Stimulated activated CD8-positive, alpha-beta memory T cell treated with anti-CD3 and anti-CD28 coated beads, Interleukin-15, amount 100 ng/mL, for 24 hours (primary cell): ENCODE results near the gene SPIRE1.
"Not testable (repeated sequence)": the region's sequence is repeated elsewhere in the genome, so short reads cannot be mapped to it uniquely, and the experiment has no call there.

ENCODE experiments used
- DNase-seq: peaks from one replicate; pipeline ENCODE4 v3.0.0-alpha.2; 2020; ENCODE audit warnings: low read depth

The SPIRE1 gene

DNA sequence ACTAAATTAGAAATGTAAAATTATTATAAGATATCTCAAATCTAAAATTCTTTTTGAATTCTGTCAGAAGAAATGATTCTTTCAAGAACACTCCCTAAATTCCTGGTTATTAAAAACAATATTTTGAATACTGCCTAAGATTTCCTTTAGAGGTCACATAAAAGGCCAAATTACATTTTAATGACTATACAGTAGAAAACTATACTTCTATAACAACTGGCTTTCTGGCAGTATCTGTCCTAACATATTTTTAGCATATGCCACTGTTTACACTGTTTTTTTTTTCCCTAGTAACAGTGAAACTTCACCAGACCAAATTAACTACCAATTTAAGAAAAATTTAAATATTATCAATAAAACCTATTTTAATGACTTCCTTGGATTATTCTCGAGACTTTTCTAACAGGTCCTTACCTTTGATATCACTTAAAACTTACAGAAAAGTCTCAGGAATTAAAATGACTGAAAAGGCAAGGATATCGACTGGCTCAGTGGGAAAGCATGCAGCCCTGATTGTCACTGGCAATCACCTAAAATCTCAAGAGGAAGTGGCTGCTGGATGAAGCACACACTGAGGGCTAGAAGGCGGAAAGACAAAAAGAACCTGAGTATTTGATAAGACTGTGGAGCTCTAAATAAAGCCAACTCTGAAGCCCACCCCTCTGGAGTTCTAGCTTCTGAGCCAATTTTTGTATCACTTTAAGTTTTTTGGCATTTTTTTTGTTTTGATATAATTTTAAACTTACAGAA is 59.6 kb downstream of the SPIRE1 start:
- DNase-seq = no peak

DNA sequence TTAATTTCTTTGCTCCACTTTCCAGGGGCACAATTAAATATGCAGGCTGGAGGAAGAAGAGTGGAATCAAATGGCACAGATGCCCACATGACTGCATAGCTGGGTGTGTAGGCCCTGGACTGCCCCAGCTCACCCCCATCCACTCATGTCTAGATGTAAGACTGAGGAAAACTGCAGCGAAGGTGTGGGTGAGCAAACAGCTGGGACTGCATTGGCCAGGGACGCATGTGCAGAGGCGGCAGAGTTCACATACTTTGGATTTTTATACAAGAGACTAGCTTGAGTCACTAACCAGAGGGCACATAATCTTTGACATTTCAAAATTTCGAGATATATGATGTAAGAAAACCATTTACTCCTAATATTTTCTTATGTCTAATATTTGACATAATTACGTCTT is 60.1 kb downstream of the SPIRE1 start:
- DNase-seq = no peak

DNA sequence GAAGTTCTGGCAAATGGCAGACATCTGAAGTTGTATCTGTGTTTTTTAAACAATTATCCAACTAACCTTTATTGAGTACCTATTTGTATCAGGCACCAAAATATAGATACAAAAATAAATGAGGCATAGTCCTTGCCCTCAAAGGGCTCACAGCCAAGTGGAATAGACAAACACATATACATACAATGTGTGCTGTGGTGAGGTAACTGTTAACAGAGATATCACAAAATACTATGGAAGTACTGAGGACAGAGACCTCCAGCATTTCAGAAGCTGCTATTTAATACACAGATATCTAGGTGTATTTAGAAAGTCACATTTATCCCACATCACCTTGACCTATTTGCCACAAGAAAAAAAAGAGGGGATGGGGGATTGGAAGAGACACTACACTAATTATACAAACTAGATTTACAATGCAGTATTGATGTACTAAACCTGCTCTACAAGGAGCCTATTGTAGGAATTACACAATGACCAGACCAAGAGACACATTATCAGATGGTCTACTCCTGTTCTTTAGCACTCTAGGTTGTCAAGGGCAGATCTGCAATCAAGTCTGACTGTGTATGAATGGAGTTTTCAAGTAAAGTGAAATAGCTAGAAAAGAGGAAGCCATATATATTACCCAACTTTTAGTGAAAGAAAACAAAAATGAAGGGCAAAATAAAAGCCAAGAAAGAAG is 62.2 kb downstream of the SPIRE1 start:
- no peak for DNase-seq

DNA sequence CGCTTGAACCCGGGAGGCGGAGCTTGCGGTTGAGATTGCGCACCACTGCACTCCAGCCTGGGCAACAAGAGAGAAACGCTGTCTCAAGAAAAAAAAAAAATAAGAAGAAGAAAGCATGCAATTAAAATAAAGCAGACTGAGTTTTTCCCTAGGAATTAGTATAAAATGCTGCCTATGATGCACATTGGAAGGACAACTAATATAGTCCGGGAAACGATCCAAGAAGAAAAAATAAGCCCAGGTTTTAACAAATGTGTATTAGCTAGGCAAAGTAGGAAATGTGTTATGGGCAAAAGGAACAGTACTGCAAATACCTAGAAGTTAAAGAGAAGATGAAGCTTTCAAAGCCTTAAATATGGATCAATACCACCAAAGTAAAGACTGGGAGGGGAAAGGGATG is 64.0 kb downstream of the SPIRE1 start:
- DNase-seq = no peak

DNA sequence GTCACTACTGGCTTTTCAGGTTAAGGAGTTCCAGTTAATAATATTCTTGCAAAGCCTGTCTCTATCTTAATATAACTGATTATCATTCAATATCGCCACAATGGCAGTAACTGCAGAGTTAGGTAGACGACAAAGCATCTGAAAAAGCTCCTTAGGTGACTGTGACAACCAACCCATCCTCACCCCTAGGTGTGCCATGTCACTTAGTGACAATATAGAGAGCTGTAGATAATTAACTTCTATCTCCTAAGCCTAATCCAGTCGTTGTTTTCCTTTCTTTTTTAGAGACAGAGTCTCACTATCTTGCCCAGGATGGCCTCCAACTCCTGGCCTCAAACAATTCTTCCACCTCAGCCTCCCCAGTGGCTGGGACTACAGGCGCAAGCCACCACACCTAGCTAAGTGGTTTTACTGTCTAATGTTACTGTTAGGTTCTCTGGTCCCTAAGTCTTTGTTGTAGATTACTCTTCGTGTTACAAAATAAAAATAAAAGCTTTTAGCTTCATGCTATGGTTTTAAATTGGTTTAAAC is 65.2 kb downstream of the SPIRE1 start:
- DNase-seq = no peak

DNA sequence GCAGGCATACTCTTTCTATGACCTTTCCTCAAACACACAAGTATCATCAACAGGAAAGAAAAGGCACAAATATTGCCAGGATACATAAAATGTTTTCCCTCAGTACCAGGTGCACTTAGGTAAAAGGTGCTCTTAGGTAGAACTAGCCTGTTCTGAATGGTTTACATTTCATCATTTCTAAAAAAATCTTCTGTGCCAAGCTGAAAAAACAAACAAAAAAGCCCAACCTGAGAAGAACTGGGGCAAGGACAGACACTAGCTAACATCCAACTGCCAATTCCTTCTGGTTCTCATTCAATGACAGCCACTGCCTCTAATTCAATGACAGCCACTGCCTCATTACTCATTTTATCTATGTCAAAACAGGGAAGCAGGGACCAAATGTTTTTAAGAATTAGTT is 68.5 kb downstream of the SPIRE1 start:
- no peak for DNase-seq

DNA sequence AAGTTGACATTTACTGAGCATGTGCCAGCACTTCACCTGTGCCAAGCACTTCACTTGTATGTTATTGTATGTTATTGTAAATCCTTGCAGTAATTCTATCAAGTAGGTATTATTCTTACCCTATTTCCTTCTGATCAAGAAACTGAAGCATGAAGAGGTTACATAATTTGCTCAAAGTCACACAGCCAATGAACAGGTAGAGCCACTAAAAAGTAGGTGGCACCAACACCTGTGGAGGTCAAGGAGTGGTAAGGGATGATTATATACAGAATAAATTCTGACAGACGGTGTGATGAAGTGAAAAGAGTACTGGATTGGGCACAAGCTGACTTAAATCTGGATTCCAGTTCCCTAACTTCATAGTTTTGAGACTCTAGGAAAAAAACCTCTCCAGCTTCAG is 71.0 kb downstream of the SPIRE1 start:
- DNase-seq = no peak

DNA sequence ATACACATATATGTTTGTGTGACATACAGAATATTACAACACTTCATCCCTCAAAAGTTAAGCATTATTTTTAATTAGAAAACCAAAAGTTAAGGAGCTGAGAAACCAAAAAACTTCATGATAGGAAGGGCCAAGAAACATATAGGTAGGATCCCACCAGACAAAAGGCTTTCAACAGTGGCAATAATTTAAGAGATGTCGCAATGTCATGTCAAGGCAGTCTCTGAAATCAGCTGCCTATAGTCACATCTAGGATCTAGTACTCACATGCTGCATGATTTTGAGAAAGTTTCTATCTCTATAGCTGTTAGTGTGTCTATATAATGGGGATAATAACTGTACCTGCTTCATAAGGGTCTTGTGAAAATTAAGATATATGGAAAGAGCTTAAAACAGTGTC is 72.7 kb downstream of the SPIRE1 start:
- DNase-seq = no peak

DNA sequence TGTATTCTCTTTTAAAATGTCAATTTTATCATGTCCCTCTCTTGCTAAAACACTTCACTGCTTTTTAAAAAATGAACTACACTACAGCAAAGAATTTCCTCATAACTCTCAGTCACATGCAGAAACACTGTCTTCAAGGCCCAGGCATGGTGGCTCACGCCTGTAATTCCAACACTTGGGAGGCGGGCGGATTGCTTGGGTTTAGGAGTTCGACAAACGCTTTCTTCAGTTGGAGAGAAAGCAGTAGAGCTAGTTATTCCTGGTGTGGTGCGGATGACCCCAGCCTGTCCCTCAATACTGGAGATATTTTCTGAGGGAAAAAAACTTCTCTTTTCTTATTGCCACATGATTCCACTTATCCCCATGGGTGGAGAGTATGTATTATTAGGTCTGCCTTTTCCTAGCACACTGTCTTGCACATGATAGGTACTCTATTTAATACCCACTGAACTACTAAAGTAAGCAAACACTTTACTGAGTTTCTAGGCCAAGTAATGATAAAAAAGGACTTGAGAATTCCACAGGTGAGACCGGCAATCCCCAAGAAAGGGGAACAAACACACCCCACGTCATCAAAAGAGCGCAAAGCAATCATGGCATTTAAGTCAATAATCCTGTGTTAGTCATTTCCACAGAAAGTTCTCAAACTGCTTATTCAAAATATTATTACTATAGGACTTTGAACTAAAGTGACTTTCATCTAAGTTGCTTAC is 77.1 kb downstream of the SPIRE1 start:
- DNase-seq = no peak

DNA sequence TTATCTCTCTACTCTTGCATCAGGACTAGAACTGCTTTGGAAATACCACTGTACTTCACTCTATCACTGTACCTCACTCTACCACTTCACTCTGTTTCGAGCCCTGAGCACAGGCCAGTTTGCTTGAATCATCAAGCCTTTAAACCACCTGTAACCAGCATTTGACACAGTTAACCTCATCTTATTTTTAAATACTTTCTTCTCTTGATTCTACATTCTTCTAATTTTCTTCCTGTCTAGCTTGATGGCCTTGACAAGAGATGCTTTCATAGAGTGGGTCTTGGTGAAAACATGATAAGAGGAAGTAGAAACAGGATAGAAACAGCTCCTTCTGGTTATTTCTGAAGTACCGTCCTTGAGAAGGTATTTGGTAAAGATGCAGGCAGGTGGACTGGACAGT is 78.1 kb downstream of the SPIRE1 start:
- no peak for DNase-seq

DNA sequence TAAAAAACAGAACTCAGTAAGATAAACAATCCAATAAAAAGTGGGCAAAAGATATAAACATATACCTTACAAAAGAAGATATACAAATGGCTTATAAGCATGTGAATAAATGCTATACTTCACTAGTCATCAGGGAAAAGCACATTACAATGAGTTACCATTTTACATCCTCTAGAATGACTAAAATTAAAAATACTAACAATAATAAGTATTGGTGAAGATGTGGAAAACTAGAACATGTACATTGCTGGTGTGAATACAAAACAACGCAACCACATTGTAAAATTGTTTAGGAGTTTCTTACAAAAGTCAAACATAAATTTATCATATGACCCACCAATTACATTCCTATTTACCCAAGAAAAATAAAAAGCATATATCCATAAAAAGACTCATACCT is 80.1 kb downstream of the SPIRE1 start:
- no peak for DNase-seq

DNA sequence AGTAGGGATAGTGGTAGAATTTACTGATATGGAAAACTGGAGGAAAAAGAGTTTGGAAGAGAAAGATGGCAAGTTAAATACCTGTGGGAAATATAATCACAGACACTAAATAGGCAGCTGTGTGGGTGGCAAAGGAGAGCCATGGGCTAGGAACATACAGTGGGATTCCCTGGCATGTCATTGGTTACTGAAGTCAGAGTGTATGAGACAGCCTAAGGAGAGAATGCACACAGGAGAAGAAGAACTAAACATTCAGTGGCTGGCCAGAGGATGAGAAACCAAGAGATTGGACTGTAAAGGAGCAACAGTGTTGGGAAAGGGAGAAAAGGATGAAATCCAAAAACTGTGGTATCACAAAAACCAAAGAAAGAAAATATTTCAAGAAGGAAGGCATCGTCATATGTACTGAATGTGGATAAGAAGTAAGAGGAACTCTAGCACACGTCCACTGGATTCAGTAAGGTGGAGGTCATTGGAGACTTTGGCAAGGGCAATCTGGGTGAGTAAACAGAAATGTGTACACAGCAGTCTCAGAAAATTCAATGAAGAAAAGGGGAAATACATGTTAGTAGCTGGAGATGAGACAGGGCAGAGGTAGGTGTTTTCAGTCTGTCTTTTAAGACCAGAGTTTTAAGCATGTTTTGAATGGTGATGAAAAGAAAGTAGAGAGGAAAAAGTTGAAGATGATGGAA is 83.3 kb downstream of the SPIRE1 start:
- no peak for DNase-seq

DNA sequence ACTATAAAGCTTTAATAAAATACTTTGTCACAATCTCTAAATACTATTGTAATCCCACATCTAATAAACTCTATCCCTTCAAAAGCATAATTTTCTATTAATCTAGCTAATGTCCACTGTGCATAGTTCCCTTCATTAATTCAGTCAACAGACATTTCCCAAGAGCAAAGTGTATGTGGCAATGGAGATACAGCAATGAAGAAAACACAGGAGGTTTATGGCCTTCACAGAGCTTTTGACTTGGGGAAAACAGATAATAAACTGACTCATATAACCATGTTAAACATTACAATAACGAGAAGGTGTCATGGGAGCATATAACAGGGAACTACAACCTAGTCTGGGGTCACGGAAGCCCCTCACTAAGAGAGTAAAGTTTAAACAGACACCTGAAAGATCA is 86.3 kb downstream of the SPIRE1 start:
- no peak for DNase-seq

DNA sequence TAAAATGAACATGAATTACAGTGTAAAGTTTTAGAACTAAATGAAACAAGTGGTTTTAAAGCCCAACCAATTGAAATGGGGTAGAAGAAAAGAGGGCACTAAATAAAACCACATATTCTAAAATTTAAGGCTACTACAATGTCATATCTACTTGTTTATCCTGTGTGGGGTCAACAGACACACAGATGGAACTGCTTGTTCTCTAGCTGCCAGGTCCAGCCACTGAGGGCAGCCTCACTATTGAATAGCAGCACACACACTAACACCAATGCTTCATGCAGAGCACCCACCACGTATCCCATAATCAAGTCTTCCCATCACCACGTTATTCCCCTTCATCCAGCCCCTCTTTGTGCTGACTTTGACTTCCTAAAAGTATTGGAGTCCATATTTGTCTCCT is 88.1 kb downstream of the SPIRE1 start:
- DNase-seq = no peak

DNA sequence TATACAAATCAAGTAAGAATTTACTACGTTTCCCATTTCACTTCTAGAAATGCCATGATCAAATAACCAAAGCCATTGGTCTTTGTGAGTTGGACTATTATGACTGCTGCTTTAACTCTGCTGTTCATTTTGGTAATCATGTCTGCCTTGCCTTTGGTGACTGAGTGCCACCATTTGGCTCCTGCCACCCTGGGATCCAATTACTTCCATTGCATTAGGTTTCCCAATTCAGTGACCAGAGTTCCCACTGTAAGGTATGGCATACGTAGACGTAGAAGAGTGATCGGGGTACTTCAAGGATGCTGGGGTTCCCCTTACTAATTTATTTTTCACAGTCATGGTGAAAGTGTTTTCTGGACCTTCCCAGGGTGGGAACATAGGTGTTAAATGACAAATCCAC is 90.1 kb downstream of the SPIRE1 start:
- DNase-seq = no peak

DNA sequence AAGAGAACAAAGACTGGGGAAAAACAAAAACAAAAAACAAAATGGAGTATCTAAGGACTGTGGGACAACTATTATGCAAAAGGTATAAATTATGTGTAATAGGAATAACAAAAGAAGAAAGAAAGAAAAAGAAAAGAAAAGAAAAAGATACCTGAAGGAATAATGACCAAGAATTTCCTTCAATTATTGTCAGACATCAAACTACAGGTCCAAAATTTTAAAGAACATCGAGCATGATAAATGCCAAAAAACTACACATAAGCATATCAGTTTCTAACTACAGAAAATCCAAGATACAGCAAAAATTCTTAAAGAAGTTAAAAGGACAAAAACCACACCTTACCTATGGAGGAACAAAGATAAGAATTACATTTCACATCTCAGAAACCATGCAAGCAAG is 93.0 kb downstream of the SPIRE1 start:
- DNase-seq = no peak

DNA sequence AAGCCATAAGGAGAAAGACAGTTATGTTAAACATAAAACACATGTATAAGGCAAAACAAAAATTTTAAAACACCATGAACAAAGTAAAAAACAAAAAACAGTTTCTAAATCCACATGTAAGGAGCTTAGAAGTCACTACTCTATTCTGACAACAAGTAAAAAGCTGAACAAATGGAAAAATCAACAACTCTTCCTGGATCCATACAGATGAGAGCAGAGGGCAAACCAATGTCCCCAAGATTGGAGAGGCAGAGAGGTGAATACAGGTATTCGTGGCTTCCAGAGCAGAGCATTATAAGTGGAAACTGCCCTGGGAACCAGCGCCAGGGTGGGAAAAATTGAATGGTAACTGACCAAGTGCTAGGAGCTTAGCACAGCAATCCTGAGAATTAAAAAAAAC is 93.5 kb downstream of the SPIRE1 start:
- DNase-seq = no peak

DNA sequence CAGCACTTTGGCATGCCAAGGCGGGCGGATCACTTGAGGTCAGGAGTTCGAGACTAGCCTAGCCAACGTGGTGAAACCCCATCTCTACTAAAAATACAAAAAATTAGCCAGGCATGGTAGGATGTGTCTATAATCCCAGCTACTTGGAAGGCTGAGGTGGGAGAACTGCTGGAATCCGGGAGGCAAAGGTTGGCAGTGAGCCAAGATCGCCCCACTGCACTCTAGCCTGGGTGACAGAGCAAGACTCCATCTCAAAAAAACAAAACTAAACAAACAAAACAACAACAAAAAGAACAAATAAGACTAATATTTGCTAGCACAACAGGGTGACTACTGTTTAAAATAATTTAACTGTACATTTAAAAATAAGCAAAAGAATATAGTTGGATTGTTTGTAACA is 97.3 kb downstream of the SPIRE1 start:
- not testable (repeated sequence) for DNase-seq

DNA sequence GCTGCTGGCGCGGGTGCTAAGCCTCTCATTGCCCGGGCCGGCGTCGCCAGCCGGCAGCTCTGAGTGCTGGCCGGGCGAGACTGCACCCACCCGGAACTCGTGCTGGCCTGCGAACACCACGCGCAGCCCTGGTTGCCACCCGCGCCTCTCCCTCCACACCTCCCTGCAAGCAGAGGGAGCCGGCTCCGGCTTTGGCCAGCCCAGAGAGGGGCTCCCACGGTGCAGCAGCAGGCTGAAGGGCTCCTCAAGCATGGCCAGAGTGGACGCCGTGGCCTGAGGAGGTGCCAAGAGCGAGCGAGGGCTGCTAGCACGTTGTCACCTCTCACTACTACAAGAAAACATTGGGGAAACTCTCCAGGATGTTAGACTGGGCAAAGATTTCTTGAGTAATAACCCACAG is 98.6 kb downstream of the SPIRE1 start:
- DNase-seq = no peak

DNA sequence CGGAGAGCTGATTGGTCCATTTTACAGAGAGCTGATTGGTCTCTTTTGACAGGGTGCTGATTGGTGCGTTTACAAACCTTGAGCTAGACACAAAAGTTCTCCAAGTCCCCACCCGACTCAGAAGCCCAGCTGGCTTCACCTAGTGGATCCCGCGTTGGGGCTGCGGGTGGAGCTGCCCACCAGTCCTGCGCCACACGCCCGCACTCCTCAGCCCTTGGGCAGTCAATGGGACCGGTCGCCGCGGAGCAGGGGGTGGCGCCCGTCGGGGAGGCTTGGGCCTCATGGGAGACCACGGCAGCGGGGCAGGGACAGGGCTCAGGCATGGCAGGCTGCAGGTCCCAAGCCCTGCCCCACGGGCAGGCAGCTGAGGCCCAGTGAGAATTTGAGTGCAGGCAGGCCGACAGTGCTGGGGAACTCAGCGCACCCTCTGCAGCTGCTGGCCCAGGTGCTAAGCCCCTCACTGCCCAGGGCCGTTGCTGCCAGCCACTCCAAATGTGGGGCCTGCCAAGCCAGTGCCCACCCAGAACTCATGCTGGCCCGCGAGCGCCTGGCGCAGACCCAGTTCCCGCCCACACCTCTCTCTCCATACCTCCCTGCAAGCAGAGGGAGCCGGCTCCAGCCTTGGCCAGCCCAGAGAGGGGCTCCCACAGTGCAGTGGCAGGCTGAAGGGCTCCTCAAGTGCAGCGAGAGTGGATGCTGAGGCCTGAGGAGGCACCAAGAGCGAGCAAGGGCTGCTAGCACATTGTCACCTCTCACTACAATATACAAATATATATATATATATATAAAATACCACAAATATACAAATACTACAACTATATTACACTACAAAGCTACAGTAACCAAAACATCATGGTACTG is 100.7 kb downstream of the SPIRE1 start:
- no peak for DNase-seq

DNA sequence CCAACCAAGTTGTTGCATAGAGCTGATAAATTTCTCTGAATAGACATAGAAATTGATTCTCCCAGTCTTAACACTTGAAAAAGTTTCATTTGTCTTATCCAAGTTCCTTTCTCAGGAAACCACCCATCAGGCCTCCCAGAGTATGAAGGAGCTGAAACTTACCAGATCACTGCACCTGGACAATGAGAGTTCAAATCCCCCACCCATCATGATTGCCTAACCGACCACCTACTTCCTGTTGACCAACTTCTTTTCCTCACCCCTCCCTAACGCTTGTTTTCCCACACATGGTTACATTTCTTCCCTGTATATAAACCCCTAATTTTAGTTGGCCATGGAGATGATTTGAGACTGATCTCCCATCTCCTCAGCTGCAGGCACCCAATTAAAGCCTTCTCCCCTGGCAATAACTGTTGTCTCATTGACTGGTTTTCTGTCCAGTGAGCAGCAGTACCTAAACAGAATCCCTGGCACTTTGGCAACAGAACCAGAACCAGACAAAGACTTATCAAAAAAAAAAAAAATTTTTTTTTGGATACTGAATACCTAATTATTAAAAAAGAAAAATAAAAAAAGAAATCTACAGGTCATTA is 103.0 kb downstream of the SPIRE1 start:
- DNase-seq = no peak
